HG03378 (cell line): Measurements from ENCODE around the gene DNAH10.

ENCODE experiments used
- ATAC-seq: cut with Tn5 transposase; IDR thresholded peaks from one replicate; pipeline ENCODE4 v1.9.1; 2021; ENCODE audit warnings: mild to moderate bottlenecking, moderate library complexity; ENCODE audit not compliant: unreplicated experiment

Gene DNAH10

GRCh38 chr12:123743002-123743401 lies 19.1 kb upstream of the DNAH10 start:
- no peak for ATAC-seq

DNA sequence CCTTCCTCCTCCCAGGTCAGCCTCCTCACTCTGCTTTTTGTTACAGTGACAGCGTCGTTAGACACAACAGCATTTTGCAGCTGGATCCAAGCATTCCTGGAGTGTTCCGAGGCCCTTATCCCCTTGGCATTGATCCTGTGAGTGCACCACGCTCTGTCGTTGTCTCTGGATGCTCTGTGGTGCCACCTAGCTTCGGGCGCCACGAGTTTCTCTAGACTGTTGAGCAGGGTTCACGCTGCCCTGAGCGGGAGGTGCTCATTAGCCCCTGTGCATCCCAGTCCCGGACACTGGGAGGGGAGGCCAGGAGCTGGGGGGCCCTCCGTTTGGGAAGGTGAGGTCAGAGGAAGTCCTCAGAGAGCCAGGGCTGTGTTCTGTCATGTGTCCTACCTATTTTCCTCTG lies 17.3 kb upstream of the DNAH10 start:
- ATAC-seq = no peak

GRCh38 chr12:123747309-123747708 lies 14.8 kb upstream of the DNAH10 start:
- no peak for ATAC-seq

- ATAC-seq = no peak
Observed at GRCh38 chr12:123748161-123748560, 13.9 kb upstream of the DNAH10 start.

GRCh38 chr12:123748661-123749060 lies 13.4 kb upstream of the DNAH10 start:
- ATAC-seq = no peak

DNA sequence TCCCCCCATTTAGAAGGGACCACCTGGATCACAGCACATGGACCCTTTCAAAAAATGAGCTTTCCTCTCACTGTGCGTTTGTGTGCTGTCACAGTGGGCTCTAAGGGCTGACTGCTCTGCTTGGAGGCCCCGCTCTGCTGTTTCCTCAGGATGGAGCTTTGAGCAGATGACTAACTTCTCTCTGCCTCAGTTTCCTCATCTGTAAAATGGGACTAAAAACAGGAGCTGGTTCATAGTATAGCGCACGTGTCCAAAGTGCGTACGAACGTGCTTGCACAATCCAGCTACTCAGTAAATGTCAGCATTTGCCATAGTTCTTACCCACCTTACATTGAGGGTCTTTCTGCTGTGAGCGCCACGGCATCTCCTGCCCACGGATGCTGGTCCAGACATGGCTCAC lies 12.7 kb upstream of the DNAH10 start:
- no peak for ATAC-seq

DNA sequence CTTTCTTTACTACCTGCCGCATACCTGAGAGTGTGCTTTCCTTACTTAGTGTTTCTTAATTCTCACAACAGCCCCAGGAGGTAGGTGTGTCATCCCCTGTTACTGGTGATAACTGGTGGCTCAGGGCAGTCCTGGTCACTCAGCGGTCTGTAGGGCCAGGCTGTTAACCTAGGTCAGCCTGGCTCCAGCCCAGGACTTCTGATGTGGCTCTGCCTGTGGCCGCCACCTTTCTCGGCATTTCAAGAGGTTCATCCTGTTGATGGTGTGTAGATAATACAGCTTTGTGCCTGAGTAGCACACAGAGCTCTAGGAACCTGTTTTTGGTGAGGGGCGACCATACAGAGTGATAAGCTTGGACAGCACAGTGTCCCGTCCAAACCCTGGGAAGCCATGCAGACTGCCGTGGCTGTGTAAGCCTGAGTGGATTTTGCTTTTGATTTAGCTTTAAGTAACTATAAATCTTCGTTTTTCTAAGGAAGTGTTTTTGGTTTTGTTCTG lies 11.9 kb upstream of the DNAH10 start:
- no peak for ATAC-seq

GRCh38 chr12:123752046-123752445 lies 10.1 kb upstream of the DNAH10 start:
- no peak for ATAC-seq

DNA sequence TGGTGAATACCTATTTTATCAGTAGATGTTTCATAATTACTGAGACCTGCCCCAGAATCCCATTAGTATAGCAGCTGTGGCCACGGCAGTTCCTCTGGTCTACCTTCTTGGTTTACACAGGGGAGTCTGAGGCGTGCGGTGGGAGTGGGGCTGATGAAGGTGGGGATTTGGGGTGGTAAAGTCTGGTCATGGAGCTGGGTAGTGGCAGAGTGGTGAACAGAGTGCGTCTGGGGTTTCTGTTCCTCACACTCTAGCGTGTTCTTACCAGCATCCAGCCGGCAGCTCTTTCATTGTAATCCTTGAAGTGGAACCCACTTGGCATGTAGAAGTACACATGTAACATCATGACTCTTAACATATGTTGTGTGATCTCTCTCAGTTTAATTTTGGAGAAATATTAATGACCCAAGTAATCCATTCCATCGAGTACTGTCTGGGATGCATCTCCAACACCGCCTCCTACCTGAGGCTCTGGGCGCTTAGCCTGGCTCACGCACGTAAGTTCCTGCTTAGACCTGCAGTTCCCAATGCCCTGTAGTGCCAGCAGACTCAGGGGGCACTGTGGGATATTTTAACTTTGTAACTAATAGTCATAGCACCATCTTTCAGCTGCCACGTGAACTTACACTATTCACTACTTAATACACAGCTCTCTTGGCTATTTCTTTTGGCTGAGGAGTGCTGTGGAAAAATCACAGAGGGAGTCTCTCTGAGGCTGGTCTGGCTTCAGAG lies 7.9 kb upstream of the DNAH10 start:
- ATAC-seq = no peak

DNA sequence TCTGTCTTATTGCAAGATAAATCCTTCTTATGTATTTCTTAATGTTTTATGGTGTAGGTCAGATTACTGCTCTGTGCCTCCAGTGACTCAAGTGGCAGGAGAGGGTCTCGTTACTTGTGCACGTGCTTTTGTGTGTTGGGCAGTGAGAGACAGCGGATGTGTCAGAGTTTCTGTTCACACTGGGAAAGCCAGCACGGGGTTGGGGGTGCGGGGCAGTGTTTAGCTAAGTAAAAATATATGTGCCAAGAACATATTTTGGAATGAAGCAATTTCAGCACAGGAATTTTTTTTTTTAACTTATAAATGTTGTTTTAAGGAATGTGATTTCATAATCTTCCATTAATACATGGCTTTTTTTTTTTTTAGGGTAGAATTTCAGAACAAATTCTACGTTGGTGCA lies 4.5 kb upstream of the DNAH10 start:
- no peak for ATAC-seq

DNA sequence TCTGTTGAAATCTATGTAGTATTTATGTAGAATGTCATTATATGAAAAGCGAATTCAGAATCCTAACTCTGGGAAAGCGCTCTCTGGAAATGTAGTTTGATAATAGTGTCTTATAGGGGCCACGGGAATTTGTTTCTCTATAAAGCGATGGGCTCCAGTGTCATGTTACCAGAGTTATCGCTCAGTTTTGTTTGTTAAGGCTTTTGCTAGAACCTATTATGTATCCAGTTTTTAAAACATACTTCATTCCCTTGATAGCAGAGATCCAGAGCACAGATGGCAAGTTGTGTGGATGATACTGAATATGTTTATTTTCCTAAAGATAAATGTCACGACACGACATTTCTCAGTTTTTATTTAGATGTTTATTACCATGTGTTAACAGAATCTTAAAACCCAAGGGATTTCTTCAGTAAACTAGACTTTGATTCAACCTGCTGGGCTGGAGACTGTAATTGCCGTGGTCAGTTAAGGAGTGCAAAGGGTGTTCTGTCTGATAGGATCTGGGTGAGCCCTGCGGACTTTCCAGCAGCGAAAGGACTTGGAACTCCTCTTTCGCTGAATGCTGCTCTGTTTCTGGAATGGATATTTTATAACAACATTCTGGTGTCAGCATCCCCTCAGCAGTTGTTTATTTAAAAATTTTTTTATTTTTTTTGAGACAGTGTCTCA lies 1.7 kb upstream of the DNAH10 start:
- ATAC-seq = no peak

GRCh38 chr12:123762715-123763052 lies 583 bp downstream of the DNAH10 start:
- no peak for ATAC-seq

DNA sequence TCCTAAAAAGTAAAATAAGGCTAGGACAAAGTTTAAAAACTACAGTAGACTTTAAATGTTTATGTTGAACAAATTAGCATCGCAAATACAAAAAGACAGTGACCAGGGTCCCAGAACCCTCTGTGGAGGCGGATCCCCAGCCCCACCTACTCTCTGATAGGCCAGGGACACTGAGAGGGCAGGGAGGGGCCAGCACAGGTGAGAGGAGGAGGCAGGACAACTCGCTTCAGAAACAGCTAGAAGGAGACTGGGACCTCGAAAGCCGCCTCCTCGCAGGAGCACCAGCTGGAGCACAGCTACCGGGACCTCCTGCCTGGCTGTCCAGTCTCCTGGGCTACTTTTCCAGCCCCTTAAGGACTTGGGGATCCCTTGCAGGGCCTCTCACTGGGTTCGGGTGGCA lies 992 bp downstream of the DNAH10 start:
- no peak for ATAC-seq

DNA sequence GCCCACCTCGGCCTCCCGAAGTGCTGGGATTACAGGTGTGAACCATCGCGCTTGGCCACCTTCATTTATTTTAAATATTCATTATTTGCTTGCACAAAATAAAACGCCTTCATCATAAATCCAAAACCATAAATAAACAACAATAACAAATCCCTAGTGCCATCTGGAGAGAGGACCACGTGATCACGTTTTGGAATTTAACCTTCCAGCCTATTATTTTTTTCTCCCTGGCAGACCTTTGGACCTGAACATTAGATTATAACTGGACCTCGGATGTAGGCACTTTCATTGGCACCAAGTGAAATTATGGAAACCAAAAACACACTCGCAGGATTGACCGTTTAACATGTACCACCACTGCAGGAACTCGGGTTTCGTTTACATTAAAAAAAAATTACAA lies 2.0 kb downstream of the DNAH10 start:
- ATAC-seq = no peak

DNA sequence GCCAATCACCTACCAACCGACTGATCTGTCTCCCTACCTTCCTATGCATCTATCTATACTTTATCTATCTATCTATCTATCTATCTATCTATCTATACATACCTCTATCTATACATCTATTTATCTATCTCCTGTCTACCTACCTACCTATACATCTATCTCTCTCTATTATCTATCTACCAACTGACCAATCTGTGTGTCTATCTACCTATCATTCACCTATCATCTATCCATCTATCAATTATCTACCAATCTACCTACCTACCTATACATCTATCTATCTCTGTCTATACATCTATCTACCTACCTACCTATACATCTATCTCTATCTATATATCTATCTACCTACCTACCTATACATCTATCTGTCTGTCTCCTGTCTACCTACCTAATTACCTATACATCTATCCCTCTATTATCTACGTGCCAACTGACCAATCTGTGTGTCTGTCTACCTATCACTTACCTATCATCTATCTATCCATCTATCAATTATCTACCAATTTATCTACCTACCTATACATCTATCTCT lies 3.5 kb downstream of the DNAH10 start:
- ATAC-seq = no peak

GRCh38 chr12:123767613-123768012 lies 5.5 kb downstream of the DNAH10 start:
- ATAC-seq = peak; percentile 83

DNA sequence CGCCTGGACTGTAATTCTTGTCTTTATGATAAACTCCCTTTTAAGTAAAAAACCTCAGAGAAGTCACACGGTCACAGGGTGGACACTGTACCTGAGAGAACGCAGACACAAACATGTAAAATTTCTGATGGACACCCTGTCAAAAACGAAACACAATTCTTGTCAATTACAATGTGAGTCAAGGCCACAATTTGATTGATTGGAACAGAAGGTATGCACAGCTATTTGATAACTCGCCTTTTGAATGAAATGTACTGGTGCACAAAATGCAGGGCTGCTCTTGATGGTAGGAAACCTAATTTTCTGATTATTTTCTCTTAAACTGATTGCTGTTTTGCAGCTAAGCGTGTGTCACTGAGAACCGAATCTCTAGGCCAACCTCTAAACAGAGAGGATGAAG lies 9.2 kb downstream of the DNAH10 start:
- ATAC-seq = no peak

DNA sequence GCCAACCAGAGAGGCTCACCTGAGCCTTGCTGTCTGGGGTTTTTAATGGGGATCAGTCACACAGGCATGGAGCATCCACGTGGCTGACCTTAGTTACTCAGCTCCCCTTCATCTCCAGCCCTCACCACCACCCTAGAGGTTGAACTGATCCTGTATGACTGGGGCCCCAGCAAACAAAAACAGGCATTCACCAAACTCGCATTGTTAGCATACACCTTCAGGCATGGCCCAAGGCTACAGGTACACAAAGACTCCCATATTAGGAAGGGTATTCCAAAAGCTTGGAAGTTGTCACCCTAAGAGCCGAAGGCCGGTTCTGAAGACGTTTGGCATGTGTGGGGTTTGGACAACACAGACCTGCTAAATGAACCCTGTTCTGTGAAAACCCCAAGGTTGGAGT lies 10.0 kb downstream of the DNAH10 start:
- ATAC-seq = no peak

GRCh38 chr12:123773375-123773774 lies 11.3 kb downstream of the DNAH10 start:
- ATAC-seq = no peak

DNA sequence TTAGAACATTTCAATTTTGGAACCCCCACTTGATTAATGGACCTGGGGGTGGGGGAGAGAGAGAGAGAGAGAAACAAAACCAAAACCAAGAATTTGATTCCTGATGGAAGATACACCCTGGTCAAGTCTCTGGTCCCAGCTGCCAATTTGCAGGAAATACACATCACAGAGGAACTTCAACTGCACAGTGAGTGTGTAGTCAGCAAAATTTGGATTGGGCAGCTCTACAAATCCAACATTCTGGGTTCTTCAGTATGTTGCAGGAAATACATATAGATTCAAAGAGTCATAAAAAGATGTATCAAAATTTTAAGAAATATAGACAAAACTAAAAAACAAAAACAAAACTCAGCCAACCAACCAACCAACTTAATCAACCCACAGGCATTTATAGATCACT lies 17.4 kb downstream of the DNAH10 start:
- ATAC-seq = no peak

GRCh38 chr12:123782997-123783792 lies 21.1 kb downstream of the DNAH10 start:
- ATAC-seq = no peak

GRCh38 chr12:123787466-123787865 lies 25.4 kb downstream of the DNAH10 start:
- ATAC-seq = no peak
